ENCODE measurements around the gene OR56B1. TPM values are rescaled to one million over a fixed set of nuclear protein-coding genes. Genes with fewer than 3 reads are reported as not detected.

The OR56B1 gene
- total and polyA plus RNA-seq, 2 of the 8 experiments (the other 6 are each of a cell fraction or from before 2014, with no cell fraction given) = 0.20 TPM; not detected in 1

DNA sequence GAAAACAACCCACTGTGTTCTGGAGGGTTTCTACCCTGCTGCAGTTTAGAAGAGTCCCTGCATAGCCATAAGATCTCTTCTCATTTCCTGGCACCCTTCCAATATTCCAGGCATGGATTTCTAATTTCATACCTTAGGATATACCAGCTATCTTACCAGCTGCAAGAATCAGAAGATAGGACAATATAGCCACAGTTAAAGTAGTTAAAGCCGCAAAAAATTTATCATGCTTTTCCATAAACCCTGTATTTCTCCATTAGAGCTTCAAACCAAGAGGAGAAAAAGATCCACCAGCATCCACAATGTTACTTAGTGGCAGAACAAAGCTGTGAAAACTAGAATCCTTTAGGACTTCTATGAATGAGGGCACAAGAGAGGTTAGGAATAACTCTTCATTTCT is 8.6 kb upstream of the OR56B1 start (continued):
- TF ChIP-seq, protein P1, sequence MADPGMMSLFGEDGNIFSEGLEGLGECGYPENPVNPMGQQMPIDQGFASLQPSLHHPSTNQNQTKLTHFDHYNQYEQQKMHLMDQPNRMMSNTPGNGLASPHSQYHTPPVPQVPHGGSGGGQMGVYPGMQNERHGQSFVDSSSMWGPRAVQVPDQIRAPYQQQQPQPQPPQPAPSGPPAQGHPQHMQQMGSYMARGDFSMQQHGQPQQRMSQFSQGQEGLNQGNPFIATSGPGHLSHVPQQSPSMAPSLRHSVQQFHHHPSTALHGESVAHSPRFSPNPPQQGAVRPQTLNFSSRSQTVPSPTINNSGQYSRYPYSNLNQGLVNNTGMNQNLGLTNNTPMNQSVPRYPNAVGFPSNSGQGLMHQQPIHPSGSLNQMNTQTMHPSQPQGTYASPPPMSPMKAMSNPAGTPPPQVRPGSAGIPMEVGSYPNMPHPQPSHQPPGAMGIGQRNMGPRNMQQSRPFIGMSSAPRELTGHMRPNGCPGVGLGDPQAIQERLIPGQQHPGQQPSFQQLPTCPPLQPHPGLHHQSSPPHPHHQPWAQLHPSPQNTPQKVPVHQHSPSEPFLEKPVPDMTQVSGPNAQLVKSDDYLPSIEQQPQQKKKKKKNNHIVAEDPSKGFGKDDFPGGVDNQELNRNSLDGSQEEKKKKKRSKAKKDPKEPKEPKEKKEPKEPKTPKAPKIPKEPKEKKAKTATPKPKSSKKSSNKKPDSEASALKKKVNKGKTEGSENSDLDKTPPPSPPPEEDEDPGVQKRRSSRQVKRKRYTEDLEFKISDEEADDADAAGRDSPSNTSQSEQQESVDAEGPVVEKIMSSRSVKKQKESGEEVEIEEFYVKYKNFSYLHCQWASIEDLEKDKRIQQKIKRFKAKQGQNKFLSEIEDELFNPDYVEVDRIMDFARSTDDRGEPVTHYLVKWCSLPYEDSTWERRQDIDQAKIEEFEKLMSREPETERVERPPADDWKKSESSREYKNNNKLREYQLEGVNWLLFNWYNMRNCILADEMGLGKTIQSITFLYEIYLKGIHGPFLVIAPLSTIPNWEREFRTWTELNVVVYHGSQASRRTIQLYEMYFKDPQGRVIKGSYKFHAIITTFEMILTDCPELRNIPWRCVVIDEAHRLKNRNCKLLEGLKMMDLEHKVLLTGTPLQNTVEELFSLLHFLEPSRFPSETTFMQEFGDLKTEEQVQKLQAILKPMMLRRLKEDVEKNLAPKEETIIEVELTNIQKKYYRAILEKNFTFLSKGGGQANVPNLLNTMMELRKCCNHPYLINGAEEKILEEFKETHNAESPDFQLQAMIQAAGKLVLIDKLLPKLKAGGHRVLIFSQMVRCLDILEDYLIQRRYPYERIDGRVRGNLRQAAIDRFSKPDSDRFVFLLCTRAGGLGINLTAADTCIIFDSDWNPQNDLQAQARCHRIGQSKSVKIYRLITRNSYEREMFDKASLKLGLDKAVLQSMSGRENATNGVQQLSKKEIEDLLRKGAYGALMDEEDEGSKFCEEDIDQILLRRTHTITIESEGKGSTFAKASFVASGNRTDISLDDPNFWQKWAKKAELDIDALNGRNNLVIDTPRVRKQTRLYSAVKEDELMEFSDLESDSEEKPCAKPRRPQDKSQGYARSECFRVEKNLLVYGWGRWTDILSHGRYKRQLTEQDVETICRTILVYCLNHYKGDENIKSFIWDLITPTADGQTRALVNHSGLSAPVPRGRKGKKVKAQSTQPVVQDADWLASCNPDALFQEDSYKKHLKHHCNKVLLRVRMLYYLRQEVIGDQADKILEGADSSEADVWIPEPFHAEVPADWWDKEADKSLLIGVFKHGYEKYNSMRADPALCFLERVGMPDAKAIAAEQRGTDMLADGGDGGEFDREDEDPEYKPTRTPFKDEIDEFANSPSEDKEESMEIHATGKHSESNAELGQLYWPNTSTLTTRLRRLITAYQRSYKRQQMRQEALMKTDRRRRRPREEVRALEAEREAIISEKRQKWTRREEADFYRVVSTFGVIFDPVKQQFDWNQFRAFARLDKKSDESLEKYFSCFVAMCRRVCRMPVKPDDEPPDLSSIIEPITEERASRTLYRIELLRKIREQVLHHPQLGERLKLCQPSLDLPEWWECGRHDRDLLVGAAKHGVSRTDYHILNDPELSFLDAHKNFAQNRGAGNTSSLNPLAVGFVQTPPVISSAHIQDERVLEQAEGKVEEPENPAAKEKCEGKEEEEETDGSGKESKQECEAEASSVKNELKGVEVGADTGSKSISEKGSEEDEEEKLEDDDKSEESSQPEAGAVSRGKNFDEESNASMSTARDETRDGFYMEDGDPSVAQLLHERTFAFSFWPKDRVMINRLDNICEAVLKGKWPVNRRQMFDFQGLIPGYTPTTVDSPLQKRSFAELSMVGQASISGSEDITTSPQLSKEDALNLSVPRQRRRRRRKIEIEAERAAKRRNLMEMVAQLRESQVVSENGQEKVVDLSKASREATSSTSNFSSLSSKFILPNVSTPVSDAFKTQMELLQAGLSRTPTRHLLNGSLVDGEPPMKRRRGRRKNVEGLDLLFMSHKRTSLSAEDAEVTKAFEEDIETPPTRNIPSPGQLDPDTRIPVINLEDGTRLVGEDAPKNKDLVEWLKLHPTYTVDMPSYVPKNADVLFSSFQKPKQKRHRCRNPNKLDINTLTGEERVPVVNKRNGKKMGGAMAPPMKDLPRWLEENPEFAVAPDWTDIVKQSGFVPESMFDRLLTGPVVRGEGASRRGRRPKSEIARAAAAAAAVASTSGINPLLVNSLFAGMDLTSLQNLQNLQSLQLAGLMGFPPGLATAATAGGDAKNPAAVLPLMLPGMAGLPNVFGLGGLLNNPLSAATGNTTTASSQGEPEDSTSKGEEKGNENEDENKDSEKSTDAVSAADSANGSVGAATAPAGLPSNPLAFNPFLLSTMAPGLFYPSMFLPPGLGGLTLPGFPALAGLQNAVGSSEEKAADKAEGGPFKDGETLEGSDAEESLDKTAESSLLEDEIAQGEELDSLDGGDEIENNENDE (IDR thresholded peaks at IDR 0.05; ENCODE audit: insufficient replicate concordance, low read length) = no peak
- no peak for TF ChIP-seq POLR2A (IDR thresholded peaks at IDR 0.05; ENCODE audit: control extremely low read depth in 1 of 2, low read depth in 2 of 2, low read length in 2 of 2)

Data from H1 (cell line).